BLaER1 (cell line): ENCODE data around the gene LGALS1.

ENCODE experiments used
- H3K27ac ChIP-seq: shearing (Covaris generic); formaldehyde crosslinking; 2 replicates; pipeline ENCODE4 v1.8.1; 2022
- H3K27me3 ChIP-seq: shearing (Covaris generic); formaldehyde crosslinking; 2 replicates; pipeline ENCODE4 v1.8.1; 2022
- H3K36me3 ChIP-seq: shearing (Covaris generic); formaldehyde crosslinking; 2 replicates; pipeline ENCODE4 v1.8.1; 2022
- H3K4me1 ChIP-seq: shearing (Covaris generic); formaldehyde crosslinking; 2 replicates; pipeline ENCODE4 v1.8.1; 2022
- H3K4me2 ChIP-seq: shearing (Covaris generic); formaldehyde crosslinking; 2 replicates; pipeline ENCODE4 v1.8.1; 2022
- H3K4me3 ChIP-seq: shearing (Covaris generic); formaldehyde crosslinking; 2 replicates; pipeline ENCODE4 v1.8.1; 2022
- H3K9ac ChIP-seq: shearing (Covaris generic); formaldehyde crosslinking; 2 replicates; pipeline ENCODE4 v1.8.1; 2022
- H3K9me3 ChIP-seq: shearing (Covaris generic); formaldehyde crosslinking; 2 replicates; pipeline ENCODE4 v1.8.1; 2022
- H4K20me1 ChIP-seq: shearing (Covaris generic); formaldehyde crosslinking; 2 replicates; pipeline ENCODE4 v1.8.1; 2022
- Cebpa-rat ChIP-seq: shearing (Covaris generic); IDR thresholded peaks from 2 replicates; pipeline ENCODE4 v1.8.1; 2022

Gene LGALS1

GRCh38 chr22:37631448-37632173, 43.8 kb upstream of the LGALS1 start:
- Histone ChIP-seq H3K27ac (peak overlapping the region; percentile 92), H3K27me3 (no peaks in the 10 kb centered on the region), H3K4me1 (peaks cover 100% of the 10 kb centered on the region), H3K9ac (peak overlapping the region; percentile 73), H4K20me1 (no peaks in the 10 kb centered on the region), H3K36me3 (peaks cover 37% of the 10 kb centered on the region), H3K9me3 (no peaks in the 10 kb centered on the region), H3K4me3 (no peak overlapping the region), H3K4me2 (peak overlapping the region; percentile 90)
- no peak for TF ChIP-seq Cebpa-rat

GRCh38 chr22:37632174-37633088, 43.0 kb upstream of the LGALS1 start:
- Histone ChIP-seq H3K27me3 (no peaks in the 10 kb centered on the region), H4K20me1 (no peaks in the 10 kb centered on the region), H3K27ac (peak overlapping the region; percentile 92), H3K4me1 (peaks cover 100% of the 10 kb centered on the region), H3K36me3 (peaks cover 37% of the 10 kb centered on the region), H3K9me3 (no peaks in the 10 kb centered on the region), H3K9ac (peak overlapping the region; percentile 73), H3K4me3 (peak overlapping the region; percentile 49), H3K4me2 (peak overlapping the region; percentile 90)
- TF ChIP-seq Cebpa-rat: no peak

- H3K36me3 ChIP-seq: peaks cover 37% of the 10 kb centered on the region
- H3K4me2 ChIP-seq: peak overlapping the region; percentile 90
- peaks cover 100% of the 10 kb centered on the region for H3K4me1 ChIP-seq
- no peaks in the 10 kb centered on the region for H3K27me3 ChIP-seq
- no peaks in the 10 kb centered on the region for H3K9me3 ChIP-seq
- peak overlapping the region; percentile 92 for H3K27ac ChIP-seq
- peak overlapping the region; percentile 73 for H3K9ac ChIP-seq
- H4K20me1 ChIP-seq: no peaks in the 10 kb centered on the region
- TF ChIP-seq Cebpa-rat: no peak
- peak overlapping the region; percentile 49 for H3K4me3 ChIP-seq
Measured at GRCh38 chr22:37633089-37633624, 42.3 kb upstream of the LGALS1 start.

- peak overlapping the region; percentile 90 for H3K4me2 ChIP-seq
- no peaks in the 10 kb centered on the region for H3K9me3 ChIP-seq
- H3K9ac ChIP-seq: peak overlapping the region; percentile 73
- peak overlapping the region; percentile 49 for H3K4me3 ChIP-seq
- peaks cover 100% of the 10 kb centered on the region for H3K4me1 ChIP-seq
- peaks cover 35% of the 10 kb centered on the region for H3K36me3 ChIP-seq
- H3K27me3 ChIP-seq: no peaks in the 10 kb centered on the region
- H4K20me1 ChIP-seq: no peaks in the 10 kb centered on the region
- no peak for TF ChIP-seq Cebpa-rat
- peak overlapping the region; percentile 92 for H3K27ac ChIP-seq
Measured at GRCh38 chr22:37633625-37634416, 41.6 kb upstream of the LGALS1 start.

- Histone ChIP-seq H3K9ac (peak overlapping the region; percentile 73), H3K36me3 (peaks cover 28% of the 10 kb centered on the region), H4K20me1 (no peaks in the 10 kb centered on the region), H3K4me3 (peak overlapping the region; percentile 49), H3K4me1 (peaks cover 99% of the 10 kb centered on the region), H3K4me2 (peak overlapping the region; percentile 90), H3K27ac (peak overlapping the region; percentile 92), H3K9me3 (no peaks in the 10 kb centered on the region), H3K27me3 (no peaks in the 10 kb centered on the region)
- TF ChIP-seq Cebpa-rat: no peak
Measured at GRCh38 chr22:37634417-37634924, 41.0 kb upstream of the LGALS1 start.

GRCh38 chr22:37635157-37635556, 40.3 kb upstream of the LGALS1 start:
- Histone ChIP-seq H3K4me2 (peak overlapping the region; percentile 90), H3K9me3 (no peaks in the 10 kb centered on the region), H3K27me3 (no peaks in the 10 kb centered on the region), H3K4me1 (peaks cover 92% of the 10 kb centered on the region), H4K20me1 (no peaks in the 10 kb centered on the region), H3K36me3 (peaks cover 21% of the 10 kb centered on the region), H3K9ac (peak overlapping the region; percentile 73; the same call in 1 of the 2 replicates), H3K27ac (peak overlapping the region; percentile 92), H3K4me3 (peak overlapping the region; percentile 49; the same call in 1 of the 2 replicates)
- TF ChIP-seq Cebpa-rat: no peak

- peaks cover 4% of the 10 kb centered on the region; the same call in 1 of the 2 replicates for H4K20me1 ChIP-seq
- peak overlapping the region; percentile 73 for H3K9ac ChIP-seq
- peak overlapping the region; percentile 90 for H3K4me2 ChIP-seq
- peaks cover 91% of the 10 kb centered on the region for H3K4me1 ChIP-seq
- peak overlapping the region; percentile 92 for H3K27ac ChIP-seq
- H3K36me3 ChIP-seq: peaks cover 12% of the 10 kb centered on the region
- peak overlapping the region; percentile 0; the same call in 1 of the 2 replicates for H3K4me3 ChIP-seq
- TF ChIP-seq Cebpa-rat: no peak
- H3K9me3 ChIP-seq: no peaks in the 10 kb centered on the region
- no peaks in the 10 kb centered on the region for H3K27me3 ChIP-seq
Measured at GRCh38 chr22:37636186-37636948, 39.1 kb upstream of the LGALS1 start.

GRCh38 chr22:37636949-37637273, 38.5 kb upstream of the LGALS1 start:
- Histone ChIP-seq H3K27me3 (no peaks in the 10 kb centered on the region), H3K4me2 (peak overlapping the region; percentile 90)

More at GRCh38 chr22:37636949-37637273, 38.5 kb upstream of the LGALS1 start:
- H3K4me3 ChIP-seq: peak overlapping the region; percentile 0; the same call in 1 of the 2 replicates
- peak overlapping the region; percentile 73 for H3K9ac ChIP-seq
- peaks cover 90% of the 10 kb centered on the region for H3K4me1 ChIP-seq
- H3K27ac ChIP-seq: peak overlapping the region; percentile 92
- no peak for TF ChIP-seq Cebpa-rat
- peaks cover 10% of the 10 kb centered on the region; the same call in 1 of the 2 replicates for H4K20me1 ChIP-seq
- H3K36me3 ChIP-seq: peaks cover 12% of the 10 kb centered on the region
- no peaks in the 10 kb centered on the region for H3K9me3 ChIP-seq
